ENCODE results near the gene PDGFRA. TPM values are rescaled to one million over a fixed set of nuclear protein-coding genes. Genes with fewer than 3 reads are reported as not detected.
A peak's percentile ranks its signal among the peaks of the same experiment; 100 is the strongest.
"Not testable (repeated sequence)": the region's sequence is repeated elsewhere in the genome, so short reads cannot be mapped to it uniquely, and the experiment has no call there.

PDGFRA gene
- total RNA-seq, 1 donor from 2014 or later: 64.0 TPM

DNA sequence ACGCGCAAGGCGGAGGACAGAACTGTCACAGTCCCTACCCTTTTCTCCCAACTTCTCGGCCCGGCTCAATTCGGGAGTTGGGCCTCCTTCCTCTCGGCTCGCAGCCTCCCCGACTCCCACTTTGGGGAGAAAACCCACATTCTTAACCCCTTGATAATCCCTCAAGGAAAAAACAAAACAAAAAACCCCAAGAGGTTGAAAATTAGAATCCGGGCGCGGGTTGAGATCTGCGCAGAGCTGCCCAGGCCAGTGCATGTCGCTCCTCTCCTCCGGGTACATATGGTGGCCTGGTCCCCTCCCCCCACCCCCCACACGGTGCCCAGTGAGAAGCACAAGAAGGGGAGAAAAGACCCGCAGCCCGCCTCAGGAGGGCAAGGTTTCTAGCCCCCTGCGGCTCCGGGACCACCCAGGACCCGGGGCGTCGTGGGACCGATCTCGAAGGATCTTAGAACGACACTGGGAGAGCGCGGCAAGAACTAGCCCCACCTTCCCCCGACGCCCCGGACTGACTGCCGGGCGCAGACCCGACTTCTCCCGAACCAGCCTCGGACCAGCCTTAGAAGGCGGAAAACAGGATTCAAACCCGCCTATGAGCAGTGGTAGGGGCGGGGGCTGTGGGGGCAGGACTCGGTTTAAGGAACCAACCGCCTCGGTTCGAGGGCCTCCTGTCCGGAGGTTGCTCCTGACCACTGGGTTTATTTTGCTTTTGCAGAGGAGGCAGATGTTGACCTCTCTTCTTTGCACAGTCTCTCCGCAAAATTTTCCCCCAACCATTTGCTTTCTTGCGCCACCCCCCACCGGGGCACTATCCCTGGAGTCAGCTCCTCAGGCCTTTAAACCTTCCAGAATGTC is 2.5 kb upstream of the PDGFRA start:
- FAIRE-seq (no peak), DNase-seq (ENCODE audit: low spot score in 2 of 2) (no peak)

DNA sequence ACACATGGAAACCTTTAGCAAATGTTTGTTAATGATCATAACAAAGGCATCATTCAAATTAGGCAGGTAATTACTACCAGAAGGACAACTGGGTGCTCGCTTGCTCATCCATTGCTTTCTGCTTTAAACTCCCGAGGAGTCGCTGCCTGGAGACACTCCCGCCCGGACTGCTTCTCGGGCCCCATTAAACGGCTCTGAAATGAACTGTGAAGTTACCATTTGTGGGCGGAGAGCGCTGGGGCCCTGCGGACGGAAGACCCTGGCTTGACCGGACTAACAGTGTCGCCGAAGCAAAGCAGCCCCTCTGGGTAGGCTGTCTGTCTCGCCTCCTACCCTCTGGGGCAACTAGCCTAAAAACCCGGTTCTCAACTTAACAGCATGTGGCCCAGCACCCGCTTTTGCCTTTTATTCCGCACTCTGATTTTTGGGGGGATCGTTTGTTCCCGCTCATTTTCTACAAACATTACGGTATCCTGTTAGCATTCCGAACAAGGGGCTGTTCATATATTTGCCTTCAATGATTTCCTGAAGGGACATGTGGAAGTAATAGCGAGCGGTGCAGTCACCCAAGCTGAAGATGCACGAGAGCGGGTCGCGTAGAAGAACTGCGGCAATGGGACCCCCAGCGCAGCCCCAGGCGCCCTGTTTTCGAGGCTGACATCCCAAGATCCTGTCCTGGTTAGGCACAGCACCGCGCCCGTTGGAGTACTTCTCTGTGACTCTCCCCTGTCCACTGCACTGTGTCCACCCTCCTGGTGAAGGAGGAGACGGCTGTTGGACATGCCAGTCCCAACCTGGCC is 1.6 kb upstream of the PDGFRA start:
- DNase-seq (ENCODE audit: low spot score in 2 of 2): peak in 1 of 2 donors; percentile 19
- no peak for FAIRE-seq

DNA sequence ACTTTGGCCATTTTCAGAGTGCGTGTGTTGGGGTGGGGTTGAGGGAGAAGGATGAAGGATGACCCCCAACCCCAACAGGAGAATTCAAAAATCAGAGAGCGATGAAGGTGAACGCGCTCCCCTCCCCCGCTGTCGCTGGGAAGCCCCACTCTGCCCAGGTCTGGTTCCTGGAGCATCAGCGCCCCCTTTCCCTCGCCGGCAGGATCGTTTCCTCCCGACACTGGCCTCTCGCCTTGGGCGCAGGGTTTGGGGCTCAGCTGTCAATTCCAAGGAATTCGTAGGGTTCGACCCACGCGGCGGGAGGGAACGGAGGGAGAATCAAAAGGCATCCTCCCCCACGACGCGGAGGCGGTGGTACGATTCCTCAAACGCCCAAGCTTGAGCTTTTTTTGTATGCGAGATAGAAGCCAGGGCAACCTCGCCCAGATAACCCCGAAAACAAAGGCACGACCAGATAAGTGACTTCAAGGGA is 1.0 kb upstream of the PDGFRA start:
- FAIRE-seq (no peak), DNase-seq (ENCODE audit: low spot score in 2 of 2) (peak; percentile 60 to 71)

DNA sequence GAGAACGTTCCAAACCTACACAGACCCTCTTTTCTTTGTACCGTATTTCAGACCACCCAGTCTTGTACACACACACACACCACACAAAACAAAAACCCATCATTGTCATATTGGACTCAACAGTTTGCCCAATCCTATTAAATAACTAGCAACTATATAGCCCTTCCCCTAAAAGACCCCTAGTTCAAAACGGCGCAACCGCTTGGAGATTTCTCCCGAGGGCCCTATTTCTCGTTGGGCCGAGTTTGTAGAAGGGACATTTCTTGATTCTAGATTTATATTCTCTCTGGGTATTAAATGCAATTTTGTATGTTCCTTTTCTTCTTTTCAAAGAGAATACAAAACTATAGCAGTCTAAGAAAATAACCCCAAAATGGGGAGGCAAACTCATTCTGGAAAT is 547 bp upstream of the PDGFRA start:
- FAIRE-seq (no peak), DNase-seq (ENCODE audit: low spot score in 2 of 2) (no peak)

DNA sequence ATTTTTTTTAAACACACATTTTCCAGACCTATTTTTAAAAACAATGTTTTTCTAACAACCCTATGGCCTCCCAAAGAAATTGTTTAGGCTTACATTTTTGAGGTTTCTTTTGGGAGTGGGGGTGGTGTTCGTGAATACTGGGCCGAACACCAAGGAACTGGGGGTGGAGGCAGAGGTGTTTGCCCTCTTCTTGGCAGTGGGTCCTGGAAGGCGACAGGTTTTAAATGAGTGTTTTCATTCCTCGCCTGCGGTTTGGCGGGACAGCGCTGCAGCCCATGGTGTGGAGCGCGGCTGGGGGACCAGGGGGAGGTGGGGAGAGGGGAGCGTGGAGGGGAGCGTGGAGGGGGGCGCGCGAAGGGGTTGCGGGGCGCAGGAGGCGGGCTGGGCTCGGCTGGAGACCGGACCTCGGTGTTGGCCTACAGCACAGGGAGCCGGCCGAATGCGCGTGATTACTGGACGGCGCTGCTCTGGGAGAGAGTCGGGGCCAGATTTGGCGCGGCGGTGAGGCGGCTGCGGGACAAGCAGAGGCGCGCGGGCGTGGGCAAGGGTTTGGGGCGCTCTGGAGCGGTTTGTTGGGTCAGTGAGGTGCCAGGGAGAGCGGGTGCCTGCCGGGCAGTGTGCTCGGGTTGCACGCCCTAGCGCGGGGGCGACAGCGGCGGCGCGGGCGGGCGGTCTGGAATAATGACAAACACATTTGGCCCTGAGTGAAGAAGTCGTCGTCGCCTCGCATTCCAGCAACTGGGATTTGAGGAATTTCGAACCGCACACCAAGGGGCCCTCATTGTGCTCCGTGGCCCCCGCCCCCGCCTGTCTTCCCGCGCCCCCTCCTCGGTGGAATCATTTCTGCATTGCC is 764 bp downstream of the PDGFRA start:
- DNase-seq (ENCODE audit: low spot score in 2 of 2): peak in 1 of 2 donors; percentile 19
- no peak for FAIRE-seq

DNA sequence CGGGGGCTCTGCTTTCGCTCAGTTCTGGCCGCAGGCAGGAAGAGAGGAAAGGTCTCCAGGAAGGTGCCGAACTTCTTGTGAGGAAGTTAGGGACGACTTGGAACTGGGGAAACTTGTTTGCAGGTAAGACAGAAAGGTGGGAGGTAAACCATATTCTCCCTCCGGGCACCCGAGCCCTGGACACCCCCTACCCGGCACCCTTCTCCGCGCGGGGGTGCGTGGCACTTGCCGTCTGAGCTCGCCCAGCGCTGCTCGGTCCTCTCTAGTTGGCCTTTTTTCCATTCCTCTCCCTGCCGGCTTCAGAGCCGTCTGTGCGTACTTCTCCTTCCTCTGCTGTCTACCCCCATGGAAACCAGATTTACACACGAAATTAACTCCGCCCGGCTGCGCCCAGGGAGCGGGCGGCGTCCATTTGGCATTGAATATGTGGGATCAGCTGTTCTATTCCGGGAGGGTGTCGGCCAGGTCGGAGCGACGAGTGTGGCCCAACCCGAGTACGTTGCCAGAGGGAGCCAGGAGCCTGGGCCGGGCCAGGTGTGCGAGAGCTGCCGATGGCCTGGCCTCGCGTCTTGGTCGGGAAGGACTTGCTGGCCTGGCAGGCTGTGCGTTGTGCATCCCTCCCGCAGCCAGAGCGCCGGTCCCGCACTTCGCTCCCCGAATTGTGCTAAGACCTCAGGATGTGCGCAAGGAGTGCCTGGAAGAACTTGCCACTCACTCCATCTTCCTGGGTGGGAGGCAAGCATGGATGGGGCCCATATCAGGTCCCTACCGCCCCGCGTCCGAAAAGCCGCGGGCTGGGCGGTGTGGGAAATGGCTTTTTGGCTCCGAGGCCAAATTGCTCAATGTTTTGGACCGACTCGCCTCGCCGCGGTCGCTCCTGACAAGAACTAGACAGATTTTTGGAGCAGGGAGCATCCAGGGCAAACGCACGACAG is 1.7 kb downstream of the PDGFRA start:
- DNase-seq (ENCODE audit: low spot score in 2 of 2) (peak in 1 of 2 donors; percentile 34), FAIRE-seq (no peak)

DNA sequence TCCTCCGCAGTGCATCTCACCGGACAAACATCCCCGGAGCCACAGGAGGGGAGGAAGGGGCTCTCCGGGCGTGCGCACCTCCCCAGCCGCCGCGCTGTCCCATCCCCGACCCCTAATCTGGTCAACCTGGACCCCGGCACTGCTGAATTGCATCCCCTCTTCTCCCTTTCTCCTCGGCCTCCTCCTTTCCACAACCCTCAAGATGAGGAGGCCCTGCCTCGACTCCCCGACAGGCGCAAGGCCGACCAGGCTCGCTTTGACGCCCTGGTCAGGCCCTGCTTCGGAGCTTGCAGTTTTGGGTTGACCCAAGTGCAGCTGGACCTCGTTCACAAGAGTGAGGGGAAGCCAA is 2.3 kb downstream of the PDGFRA start:
- no peak for DNase-seq (ENCODE audit: low spot score in 2 of 2)
- FAIRE-seq: no peak

DNA sequence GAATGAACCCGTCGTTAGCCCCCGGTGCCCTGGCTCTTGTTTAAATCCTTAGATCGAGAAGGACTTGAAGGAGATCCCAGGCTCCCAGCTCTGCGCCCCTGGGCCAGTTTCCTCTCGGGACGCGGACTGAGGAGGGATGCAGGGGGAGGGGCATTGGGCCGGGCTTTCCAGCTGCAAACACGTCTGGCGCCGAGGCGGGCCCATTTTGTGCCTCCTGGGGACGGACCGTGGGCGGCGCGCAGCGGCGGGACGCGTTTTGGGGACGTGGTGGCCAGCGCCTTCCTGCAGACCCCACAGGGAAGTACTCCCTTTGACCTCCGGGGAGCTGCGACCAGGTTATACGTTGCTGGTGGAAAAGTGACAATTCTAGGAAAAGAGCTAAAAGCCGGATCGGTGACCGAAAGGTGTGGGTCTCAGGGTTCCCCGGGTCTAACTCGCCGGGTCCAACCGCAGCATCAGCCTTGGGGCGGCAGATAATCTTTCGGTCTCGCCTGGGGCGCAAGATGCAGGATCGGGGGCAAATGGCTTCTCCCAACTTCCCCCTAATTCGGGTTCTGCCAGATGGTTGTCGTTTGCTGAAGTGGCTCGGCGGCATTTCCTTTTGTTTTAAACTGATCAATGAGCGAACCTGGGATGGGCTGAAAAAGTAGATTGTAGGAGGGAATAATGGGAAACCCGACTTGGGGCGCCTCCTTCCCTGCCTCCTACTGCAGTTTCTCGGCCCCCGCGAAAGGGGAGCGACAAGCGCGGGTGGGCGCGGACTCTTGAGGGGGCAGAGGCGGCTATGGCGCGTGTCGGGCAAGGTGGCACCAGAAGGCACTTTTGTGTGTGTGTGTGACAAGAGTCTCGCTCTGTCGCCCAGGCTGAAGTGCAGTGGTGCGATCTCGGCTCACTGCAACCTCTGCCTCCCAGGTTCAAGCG is 2.9 kb downstream of the PDGFRA start:
- DNase-seq (ENCODE audit: low spot score in 2 of 2): peak in 1 of 2 donors; percentile 29
- no peak for FAIRE-seq

DNA sequence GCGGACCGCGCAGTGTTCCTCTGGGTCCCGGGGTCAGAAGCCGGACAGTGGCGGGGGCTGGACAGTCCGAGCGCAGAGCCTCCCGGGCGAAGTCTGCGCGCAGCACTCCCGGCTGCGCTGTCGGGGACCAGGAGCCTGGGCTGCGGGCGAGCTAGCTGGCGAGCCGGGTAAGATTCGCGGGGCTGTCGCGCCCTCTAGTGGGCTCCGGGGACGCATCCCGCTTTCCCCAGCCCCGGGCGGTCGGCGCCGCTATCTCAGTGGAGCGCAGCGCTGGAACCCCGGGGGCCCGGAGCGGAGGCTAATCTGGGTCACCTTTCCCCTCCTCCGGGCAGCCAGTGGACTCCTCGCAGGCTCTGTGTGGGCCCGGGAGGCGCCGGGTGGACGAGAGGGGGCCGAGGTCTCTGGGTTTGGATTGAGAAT is 4.2 kb downstream of the PDGFRA start:
- no peak for FAIRE-seq
- DNase-seq (ENCODE audit: low spot score in 2 of 2): peak; percentile 85 to 90

DNA sequence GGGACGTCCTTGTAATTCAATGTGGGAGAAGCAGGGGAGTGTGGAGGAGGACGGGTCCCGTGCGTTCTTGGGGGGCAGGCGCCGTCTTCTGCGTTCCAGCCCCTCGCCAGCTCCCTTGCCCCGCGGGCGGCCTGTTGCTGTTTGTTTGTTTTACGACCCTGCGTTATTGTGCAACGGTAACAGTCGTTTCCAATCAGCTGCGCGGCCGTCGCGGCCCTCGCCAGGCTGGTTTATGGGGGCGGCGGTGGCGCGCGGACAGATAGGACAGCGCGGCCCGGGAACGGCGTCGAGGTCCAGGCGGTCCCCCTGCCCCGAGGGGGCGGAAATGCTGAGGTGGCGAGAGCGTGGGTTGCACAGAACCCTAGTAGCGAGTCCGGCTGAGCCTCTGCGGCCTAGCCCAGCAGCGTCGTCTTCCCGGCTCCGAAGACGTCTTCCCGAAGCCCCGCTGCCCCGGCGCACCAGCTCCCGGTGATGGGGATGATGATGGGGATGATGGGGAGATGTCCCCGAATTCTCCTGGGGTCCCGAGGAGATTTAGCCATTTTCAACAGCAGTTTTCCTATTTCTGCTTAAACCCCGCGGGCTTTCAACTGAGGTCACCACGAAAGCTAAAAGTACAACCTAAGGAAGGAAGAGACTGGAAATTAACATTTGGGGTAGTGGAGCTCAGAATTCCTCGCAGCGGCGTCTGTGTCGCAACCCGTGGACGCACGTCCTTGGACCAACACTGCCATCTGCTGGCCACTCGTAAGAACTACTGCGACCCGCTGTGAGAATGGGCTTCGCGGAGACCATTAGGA is 4.8 kb downstream of the PDGFRA start:
- DNase-seq (ENCODE audit: low spot score in 2 of 2) (peak; percentile 78 to 80), FAIRE-seq (peak; percentile 8)

DNA sequence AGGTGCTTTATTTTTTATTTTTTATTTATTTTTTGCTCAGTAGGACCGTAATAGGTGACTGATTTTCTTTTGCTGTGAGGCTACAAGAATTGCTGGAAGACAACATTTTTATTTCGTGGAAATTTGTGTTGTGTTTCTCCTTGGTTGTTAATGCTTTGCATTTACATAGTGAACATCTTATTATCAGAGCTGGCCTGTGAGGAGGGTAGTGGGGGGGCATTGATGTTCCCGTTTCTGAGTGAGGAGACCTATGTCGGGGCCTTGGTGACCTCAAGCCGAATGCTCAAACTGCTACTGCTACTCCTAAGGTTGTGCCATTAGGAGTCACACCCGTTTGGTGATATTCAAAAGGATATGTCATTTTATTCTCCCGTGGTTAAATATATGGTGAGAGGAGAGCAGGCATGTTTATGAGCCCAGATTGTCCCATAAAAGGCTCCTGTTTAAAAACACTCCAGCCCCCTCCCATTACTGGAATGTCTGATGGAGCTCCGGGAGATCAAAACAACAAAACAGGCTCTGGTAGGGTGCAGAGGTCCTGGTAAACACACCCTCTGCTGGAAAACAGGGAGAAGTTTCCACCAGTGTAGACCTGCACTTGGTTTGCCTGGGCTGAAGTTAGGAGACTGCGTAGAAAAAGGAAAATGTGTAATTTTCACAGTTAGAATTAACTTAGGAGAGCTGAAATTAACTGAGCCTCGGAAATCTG is 5.6 kb downstream of the PDGFRA start:
- DNase-seq (ENCODE audit: low spot score in 2 of 2): no peak
- FAIRE-seq: no peak

DNA sequence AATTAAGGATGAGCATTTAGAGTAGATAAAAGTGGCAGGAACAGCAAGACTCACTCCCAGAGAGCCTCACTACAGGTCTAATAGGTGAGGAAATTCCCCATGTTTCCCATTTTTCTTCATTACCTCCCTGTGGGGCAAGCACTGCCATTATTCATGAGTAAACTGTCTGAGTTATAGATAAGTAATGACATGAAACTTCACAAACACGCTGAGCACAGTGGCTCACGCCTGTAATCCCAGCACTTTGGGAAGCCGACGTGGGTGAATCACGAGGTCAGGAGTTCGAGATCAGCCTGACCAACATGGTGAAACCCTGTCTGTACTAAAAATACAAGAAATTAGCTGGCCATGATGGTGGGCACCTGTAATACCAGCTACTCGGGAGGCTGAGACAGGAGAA is 7.2 kb downstream of the PDGFRA start:
- not testable (repeated sequence) for FAIRE-seq; DNase-seq (ENCODE audit: low spot score in 2 of 2)

DNA sequence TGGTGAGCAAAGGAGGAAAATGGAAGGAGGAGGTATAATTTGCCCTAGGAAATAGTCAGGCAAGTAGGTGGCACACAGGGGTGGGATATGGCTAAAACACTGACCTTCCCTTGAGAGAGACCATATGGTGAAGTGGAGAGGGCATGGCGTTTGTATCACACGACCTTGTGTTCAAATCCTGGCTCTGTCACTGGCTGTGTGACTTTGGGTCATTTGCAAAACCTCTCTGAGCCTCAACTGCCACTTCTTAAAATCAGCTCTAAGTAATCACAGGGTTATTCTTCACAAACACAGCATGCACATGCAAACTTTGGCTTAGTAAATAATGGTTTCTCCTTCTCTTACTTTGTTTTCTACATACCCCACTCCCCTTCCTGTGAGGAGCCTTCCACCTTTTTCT is 8.7 kb downstream of the PDGFRA start:
- FAIRE-seq: no peak
- no peak for DNase-seq (ENCODE audit: low spot score in 2 of 2)

DNA sequence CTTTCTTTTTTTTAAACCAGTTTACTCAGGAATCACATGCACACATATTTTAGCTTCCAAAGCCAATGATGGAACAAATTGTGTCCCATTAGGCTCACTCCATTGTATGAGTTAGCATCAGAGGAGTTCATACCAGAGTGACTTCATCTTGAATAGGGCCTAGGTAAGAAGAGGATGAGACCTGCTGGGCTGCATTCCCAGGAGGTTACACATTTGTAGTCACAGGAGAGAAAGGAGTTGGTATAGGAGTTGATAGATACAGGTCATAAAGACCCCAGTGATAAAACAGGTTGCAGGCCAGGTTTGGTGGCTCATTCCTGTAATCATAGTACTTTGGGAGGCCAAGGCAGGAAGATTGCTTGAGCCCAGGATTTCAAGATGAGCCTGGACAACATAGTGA is 9.3 kb downstream of the PDGFRA start:
- DNase-seq (ENCODE audit: low spot score in 2 of 2) (no peak), FAIRE-seq (no peak)

DNA sequence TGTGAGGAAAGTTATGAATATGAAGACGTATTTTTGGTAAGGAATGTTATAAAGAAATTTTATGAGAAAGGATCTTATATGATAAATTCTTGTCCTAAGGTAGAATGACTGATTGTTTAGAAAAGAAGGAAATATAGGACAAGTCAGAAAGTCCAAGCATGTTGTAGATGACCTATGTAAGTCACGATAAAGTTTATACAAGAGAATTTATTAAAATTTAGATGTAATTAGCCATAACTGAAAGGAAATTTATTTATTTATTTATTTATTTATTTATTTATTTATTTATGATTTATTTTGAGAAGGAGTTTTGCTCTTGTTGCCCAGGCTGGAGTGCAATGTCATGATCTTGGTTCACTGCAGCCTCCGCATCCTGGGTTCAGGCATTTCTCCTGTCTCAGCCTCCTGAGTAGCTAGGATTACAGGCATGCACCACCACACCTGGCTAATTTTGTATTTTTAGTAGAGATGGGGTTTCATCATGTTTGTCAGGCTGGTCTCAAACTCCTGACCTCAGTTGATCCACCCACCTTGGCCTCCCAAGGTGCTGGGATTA is 12.3 kb downstream of the PDGFRA start:
- not testable (repeated sequence) for DNase-seq (ENCODE audit: low spot score in 2 of 2)

DNA sequence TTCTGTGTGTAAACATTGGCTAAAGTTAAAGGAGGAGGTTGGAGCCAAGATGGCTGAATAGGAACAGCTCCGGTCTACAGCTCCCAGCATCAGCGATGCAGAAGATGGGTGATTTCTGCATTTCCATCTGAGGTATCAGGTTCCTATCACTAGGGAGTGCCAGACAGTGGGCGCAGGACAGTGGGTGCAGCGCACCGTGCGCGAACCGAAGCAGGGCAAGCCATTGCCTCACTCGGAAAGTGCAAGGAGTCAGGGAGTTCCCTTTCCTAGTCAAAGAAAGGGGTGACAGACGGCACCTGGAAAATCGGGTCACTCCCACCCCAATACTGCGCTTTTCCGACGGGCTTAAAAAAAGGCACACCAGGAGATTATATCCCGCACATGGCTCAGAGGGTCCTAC is 14.4 kb downstream of the PDGFRA start:
- not testable (repeated sequence) for FAIRE-seq; DNase-seq (ENCODE audit: low spot score in 2 of 2)

More for the DNA sequence above, 12.3 kb downstream of the PDGFRA start:
- FAIRE-seq: peak; percentile 45

DNA sequence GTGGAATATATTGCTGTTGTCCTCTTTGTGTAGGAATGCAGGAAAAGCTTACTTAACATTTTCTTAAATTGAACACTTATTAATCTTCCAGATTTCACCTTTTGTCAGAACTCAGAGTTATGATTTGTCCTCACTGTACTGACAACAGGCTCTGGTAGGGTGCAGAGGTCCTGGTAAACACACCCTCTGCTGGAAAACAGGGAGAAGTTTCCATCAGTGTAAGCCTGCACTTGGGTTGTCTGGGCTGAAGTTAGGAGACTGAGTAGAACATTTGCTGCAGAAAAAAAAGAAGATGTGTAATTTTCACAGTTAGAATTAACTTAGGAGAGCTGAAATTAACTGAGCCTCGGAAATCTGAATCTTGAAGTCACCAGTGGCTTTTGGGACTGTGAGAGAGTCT is 23.2 kb downstream of the PDGFRA start:
- DNase-seq (ENCODE audit: low spot score in 2 of 2); FAIRE-seq: not testable (repeated sequence)

Data from frontal cortex (tissue), 4 donors.